HepG2 (cell line): ENCODE results near the gene ABCG5. TPM values are rescaled to one million over a fixed set of nuclear protein-coding genes. Genes with fewer than 3 reads are reported as not detected.

ENCODE experiments used
- BRCA1 ChIP-seq: sonication (generic); formaldehyde crosslinking; IDR thresholded peaks from 2 replicates; pipeline ENCODE4 v1.4.0; 2020; ENCODE audit warnings: missing genetic modification reagents
- CENPT ChIP-seq: sonication (generic); formaldehyde crosslinking; IDR thresholded peaks from 2 replicates; pipeline ENCODE4 v1.8.0; 2022; ENCODE audit warnings: low read depth, mild to moderate bottlenecking, moderate library complexity, missing genetic modification reagents
- MXD4 ChIP-seq: IDR thresholded peaks from 2 replicates; pipeline ENCODE4 v1.6.1; 2016; ENCODE audit warnings: mild to moderate bottlenecking, missing biosample characterization, missing genetic modification reagents
- NONO ChIP-seq, 2 experiments: fragments of 450-650 bp in 1 of 2; sonication (generic) in 1 of 2; formaldehyde crosslinking in 1 of 2; IDR thresholded peaks in 1 of 2; conservative IDR thresholded peaks in 1 of 2; 2 replicates each; pipeline versions ENCODE4 v1.6.1 to v1.8.0; 2017 to 2022; ENCODE audit warnings: mild to moderate bottlenecking in 1 of 2, missing genetic modification reagents in 1 of 2, moderate library complexity in 1 of 2
- NPAS2 ChIP-seq: sonication (generic); formaldehyde crosslinking; IDR thresholded peaks from 2 replicates; pipeline ENCODE4 v1.8.0; 2022; ENCODE audit warnings: mild to moderate bottlenecking, missing genetic modification reagents, borderline replicate concordance
- NR3C1 ChIP-seq: sonication (generic); formaldehyde crosslinking; IDR thresholded peaks from 2 replicates; pipeline ENCODE4 v1.4.0; 2020; ENCODE audit warnings: missing genetic modification reagents
- PHB2 ChIP-seq: fragments of 450-650 bp; IDR thresholded peaks from 2 replicates; pipeline ENCODE4 v1.6.1; 2018; ENCODE audit not compliant: partially characterized antibody
- PITX1 ChIP-seq: sonication (generic); formaldehyde crosslinking; IDR thresholded peaks from 2 replicates; pipeline ENCODE4 v1.5.1; 2020; ENCODE audit warnings: mild to moderate bottlenecking, missing genetic modification reagents
- RBFOX2 ChIP-seq: fragments of 200-400 bp; formaldehyde crosslinking; IDR thresholded peaks from 2 replicates; pipeline ENCODE4 v1.6.1; 2017; ENCODE audit warnings: low read depth, mild to moderate bottlenecking, low read length
- RFXANK ChIP-seq: IDR thresholded peaks from 2 replicates; pipeline ENCODE4 v1.6.1; 2016
- TCF7L2 ChIP-seq: IDR thresholded peaks from 2 replicates; pipeline ENCODE4 v1.6.1; 2011; ENCODE audit warnings: mild to moderate bottlenecking, low read depth, low read length, moderate library complexity
- TEAD2 ChIP-seq: sonication (generic); formaldehyde crosslinking; IDR thresholded peaks from 2 replicates; pipeline ENCODE4 v1.9.0; 2021; ENCODE audit warnings: missing genetic modification reagents
- ZMAT3 ChIP-seq: sonication (generic); formaldehyde crosslinking; conservative IDR thresholded peaks from 2 replicates; pipeline ENCODE4 v1.7.0; 2021; ENCODE audit warnings: missing genetic modification reagents
- ZNF607 ChIP-seq: sonication (generic); formaldehyde crosslinking; IDR thresholded peaks from 2 replicates; pipeline ENCODE4 v1.5.1; 2020; ENCODE audit warnings: missing genetic modification reagents, mild to moderate bottlenecking, borderline replicate concordance
- polyA plus RNA-seq, 8 experiments: library from polyadenylated mRNA; depleted of rRNA in 3 of 8; stranded (reverse) in 7 of 8; unstranded in 1 of 8; fragments of >200 nt; fragmentation: Illumina TruSeq in 4 of 8; extraction: Trizol in 4 of 8; gene quantifications; 2 replicates each; pipeline versions ENCODE4 v1.2.1 to v1.2.3, GENCODE V29; 2011 to 2016; ENCODE audit warnings: low read depth in 4 of 8, missing spikeins in 1 of 8, mixed read lengths in 1 of 8; ENCODE audit not compliant: insufficient read depth in 1 of 8
- total RNA-seq, 5 experiments: library from RNA; depleted of rRNA; stranded (reverse); fragments of >200 nt; fragmentation: Illumina TruSeq; extraction: Trizol; gene quantifications; 2 replicates each; pipeline ENCODE4 v1.2.3, GENCODE V29; 2016; ENCODE audit warnings: low read depth in 1 of 5
- TF ChIP-seq, protein P1 (sequence below): sonication (generic); formaldehyde crosslinking; IDR thresholded peaks from 2 replicates; pipeline ENCODE4; 2020; ENCODE audit warnings: missing genetic modification reagents, mild to moderate bottlenecking, borderline replicate concordance
- TF ChIP-seq, protein P2 (sequence below): sonication (generic); formaldehyde crosslinking; IDR thresholded peaks from 2 replicates; pipeline ENCODE4 v1.5.0; 2020; ENCODE audit warnings: mild to moderate bottlenecking, low read depth, missing genetic modification reagents, borderline replicate concordance
- TF ChIP-seq, protein P3 (sequence below): sonication (generic); formaldehyde crosslinking; IDR thresholded peaks from 2 replicates; pipeline ENCODE4 v1.4.0; 2020; ENCODE audit warnings: missing genetic modification reagents
- TF ChIP-seq, protein P4 (sequence below): sonication (generic); formaldehyde crosslinking; IDR thresholded peaks from 2 replicates; pipeline ENCODE4 v1.9.0; 2021; ENCODE audit warnings: mild to moderate bottlenecking, missing genetic modification reagents

Gene ABCG5
- total and polyA plus RNA-seq, 2 of the 13 experiments (the other 11 are each of a cell fraction or from before 2014, with no cell fraction given): 15.1 to 39.0 TPM

DNA sequence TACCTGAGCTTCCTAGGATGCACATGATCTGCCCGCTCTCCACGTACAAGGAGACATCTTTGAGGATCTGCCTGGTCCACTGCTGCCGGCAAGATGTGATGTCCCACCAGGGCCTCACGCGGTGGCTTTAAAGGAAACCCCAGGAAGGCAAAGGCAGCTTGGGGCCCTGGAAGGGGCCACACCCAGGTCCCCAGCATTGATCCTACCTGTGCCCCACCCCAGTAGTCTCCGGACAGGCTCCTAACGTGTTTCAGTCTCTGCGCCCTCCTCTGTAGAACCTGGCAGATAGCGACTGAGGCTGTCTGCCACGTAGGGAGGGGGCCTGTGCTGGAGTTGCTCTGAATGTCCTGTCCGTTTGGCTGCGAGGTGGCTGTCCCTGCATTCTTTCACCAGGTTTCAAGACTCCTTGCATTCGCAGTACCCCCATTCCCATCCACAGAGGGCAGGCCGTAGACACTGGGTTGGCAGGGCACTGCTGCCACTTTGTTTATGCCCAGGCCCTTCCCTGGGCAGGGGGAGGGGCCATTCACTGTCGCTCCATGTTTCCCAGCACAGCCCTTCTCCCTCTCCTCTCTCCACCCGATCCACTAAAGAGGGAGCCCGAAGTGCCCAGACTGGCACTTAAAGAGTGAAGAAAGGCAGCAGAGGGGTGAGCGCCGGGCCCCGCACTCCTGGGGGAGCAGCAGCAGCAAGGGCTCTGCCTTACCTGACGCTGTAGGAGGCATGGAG, 644 bp downstream of the ABCG5 start (continued):
- TF ChIP-seq, protein P1, sequence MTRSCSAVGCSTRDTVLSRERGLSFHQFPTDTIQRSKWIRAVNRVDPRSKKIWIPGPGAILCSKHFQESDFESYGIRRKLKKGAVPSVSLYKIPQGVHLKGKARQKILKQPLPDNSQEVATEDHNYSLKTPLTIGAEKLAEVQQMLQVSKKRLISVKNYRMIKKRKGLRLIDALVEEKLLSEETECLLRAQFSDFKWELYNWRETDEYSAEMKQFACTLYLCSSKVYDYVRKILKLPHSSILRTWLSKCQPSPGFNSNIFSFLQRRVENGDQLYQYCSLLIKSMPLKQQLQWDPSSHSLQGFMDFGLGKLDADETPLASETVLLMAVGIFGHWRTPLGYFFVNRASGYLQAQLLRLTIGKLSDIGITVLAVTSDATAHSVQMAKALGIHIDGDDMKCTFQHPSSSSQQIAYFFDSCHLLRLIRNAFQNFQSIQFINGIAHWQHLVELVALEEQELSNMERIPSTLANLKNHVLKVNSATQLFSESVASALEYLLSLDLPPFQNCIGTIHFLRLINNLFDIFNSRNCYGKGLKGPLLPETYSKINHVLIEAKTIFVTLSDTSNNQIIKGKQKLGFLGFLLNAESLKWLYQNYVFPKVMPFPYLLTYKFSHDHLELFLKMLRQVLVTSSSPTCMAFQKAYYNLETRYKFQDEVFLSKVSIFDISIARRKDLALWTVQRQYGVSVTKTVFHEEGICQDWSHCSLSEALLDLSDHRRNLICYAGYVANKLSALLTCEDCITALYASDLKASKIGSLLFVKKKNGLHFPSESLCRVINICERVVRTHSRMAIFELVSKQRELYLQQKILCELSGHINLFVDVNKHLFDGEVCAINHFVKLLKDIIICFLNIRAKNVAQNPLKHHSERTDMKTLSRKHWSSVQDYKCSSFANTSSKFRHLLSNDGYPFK (CRISPR knock-in tag): 0 out of 2 replicates have a peak, but pooled peaks have one; percentile 4
- TF ChIP-seq RFXANK (no peak), NONO (IDR thresholded peaks at IDR 0.05) (no peak), NONO (CRISPR knock-in tag; conservative IDR thresholded peaks at IDR 0.05) (peak; percentile 52; the same call in 1 of the 2 replicates), ZMAT3 (CRISPR knock-in tag) (no peak), PHB2 (no peak), MXD4 (CRISPR knock-in tag) (no peak), TEAD2 (CRISPR knock-in tag) (no peak), PITX1 (no peak; the same call in 1 of the 2 replicates), ZNF607 (no peak), TCF7L2 (no peak), RBFOX2 (no peak), NR3C1 (CRISPR knock-in tag) (no peak), BRCA1 (CRISPR knock-in tag) (no peak), NPAS2 (CRISPR knock-in tag) (no peak), CENPT (CRISPR knock-in tag) (no peak)
- TF ChIP-seq, protein P2, sequence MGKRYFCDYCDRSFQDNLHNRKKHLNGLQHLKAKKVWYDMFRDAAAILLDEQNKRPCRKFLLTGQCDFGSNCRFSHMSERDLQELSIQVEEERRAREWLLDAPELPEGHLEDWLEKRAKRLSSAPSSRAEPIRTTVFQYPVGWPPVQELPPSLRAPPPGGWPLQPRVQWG (CRISPR knock-in tag): no peak
- TF ChIP-seq, protein P3, sequence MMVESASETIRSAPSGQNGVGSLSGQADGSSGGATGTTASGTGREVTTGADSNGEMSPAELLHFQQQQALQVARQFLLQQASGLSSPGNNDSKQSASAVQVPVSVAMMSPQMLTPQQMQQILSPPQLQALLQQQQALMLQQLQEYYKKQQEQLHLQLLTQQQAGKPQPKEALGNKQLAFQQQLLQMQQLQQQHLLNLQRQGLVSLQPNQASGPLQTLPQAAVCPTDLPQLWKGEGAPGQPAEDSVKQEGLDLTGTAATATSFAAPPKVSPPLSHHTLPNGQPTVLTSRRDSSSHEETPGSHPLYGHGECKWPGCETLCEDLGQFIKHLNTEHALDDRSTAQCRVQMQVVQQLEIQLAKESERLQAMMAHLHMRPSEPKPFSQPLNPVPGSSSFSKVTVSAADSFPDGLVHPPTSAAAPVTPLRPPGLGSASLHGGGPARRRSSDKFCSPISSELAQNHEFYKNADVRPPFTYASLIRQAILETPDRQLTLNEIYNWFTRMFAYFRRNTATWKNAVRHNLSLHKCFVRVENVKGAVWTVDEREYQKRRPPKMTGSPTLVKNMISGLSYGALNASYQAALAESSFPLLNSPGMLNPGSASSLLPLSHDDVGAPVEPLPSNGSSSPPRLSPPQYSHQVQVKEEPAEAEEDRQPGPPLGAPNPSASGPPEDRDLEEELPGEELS (CRISPR knock-in tag): no peak
- TF ChIP-seq, protein P4, sequence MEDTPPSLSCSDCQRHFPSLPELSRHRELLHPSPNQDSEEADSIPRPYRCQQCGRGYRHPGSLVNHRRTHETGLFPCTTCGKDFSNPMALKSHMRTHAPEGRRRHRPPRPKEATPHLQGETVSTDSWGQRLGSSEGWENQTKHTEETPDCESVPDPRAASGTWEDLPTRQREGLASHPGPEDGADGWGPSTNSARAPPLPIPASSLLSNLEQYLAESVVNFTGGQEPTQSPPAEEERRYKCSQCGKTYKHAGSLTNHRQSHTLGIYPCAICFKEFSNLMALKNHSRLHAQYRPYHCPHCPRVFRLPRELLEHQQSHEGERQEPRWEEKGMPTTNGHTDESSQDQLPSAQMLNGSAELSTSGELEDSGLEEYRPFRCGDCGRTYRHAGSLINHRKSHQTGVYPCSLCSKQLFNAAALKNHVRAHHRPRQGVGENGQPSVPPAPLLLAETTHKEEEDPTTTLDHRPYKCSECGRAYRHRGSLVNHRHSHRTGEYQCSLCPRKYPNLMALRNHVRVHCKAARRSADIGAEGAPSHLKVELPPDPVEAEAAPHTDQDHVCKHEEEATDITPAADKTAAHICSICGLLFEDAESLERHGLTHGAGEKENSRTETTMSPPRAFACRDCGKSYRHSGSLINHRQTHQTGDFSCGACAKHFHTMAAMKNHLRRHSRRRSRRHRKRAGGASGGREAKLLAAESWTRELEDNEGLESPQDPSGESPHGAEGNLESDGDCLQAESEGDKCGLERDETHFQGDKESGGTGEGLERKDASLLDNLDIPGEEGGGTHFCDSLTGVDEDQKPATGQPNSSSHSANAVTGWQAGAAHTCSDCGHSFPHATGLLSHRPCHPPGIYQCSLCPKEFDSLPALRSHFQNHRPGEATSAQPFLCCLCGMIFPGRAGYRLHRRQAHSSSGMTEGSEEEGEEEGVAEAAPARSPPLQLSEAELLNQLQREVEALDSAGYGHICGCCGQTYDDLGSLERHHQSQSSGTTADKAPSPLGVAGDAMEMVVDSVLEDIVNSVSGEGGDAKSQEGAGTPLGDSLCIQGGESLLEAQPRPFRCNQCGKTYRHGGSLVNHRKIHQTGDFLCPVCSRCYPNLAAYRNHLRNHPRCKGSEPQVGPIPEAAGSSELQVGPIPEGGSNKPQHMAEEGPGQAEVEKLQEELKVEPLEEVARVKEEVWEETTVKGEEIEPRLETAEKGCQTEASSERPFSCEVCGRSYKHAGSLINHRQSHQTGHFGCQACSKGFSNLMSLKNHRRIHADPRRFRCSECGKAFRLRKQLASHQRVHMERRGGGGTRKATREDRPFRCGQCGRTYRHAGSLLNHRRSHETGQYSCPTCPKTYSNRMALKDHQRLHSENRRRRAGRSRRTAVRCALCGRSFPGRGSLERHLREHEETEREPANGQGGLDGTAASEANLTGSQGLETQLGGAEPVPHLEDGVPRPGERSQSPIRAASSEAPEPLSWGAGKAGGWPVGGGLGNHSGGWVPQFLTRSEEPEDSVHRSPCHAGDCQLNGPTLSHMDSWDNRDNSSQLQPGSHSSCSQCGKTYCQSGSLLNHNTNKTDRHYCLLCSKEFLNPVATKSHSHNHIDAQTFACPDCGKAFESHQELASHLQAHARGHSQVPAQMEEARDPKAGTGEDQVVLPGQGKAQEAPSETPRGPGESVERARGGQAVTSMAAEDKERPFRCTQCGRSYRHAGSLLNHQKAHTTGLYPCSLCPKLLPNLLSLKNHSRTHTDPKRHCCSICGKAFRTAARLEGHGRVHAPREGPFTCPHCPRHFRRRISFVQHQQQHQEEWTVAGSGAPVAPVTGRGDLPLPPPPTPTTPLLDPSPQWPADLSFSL: no peak
